A549 (cell line): ENCODE data around the gene ABCG5. TPM values are rescaled to one million over a fixed set of nuclear protein-coding genes. Genes with fewer than 3 reads are reported as not detected.

ENCODE experiments used
- ATAC-seq, 2 experiments: fragments of 200-7000 bp in 1 of 2; fragments of >200 bp in 1 of 2; cut with Nextera tagmentation in 1 of 2; cut with Tn5 transposase in 1 of 2; 3 replicates each; pipeline versions ENCODE4 v1.8.0 to v1.9.1; 2018 to 2020; ENCODE audit warnings: mild to moderate bottlenecking in 1 of 2, moderate library complexity in 1 of 2
- CTCF ChIA-PET: fragments of 300-600 bp; sonication (Branson Sonifier 250); formaldehyde crosslinking; extraction: SDS; loops from one replicate; lab custom pipeline; 2021; ENCODE audit warnings: antibody characterized with exemption, inconsistent platforms; lab: Yijun Ruan, JAX
- POLR2A ChIA-PET: fragments of 350-600 bp; formaldehyde crosslinking; extraction: SDS; loops from one replicate; lab custom pipeline; 2021; ENCODE audit warnings: antibody characterized with exemption, inconsistent platforms; lab: Yijun Ruan, JAX
- DNase-seq, 2 experiments: peaks; one replicate each; pipeline versions ENCODE4 v3.0.0 to v3.0.0-alpha.2; 2011 to 2016; ENCODE audit warnings: low read depth in 1 of 2, low spot score in 1 of 2
- FAIRE-seq: peaks from 2 replicates; lab custom pipeline; 2011; peaks lifted over from hg19 to GRCh38; lab: Jason Lieb, UNC
- H3K27ac ChIP-seq, 2 experiments: fragments of >200 bp; sonication (Bioruptor Twin); formaldehyde crosslinking; 3 replicates each; pipeline ENCODE4 v1.5.1; 2016 to 2017
- H3K4me1 ChIP-seq: fragments of >200 bp; sonication (Bioruptor Twin); formaldehyde crosslinking; 3 replicates; pipeline ENCODE4 v1.6.1; 2016
- H3K4me2 ChIP-seq: fragments of >200 bp; sonication (Bioruptor Twin); formaldehyde crosslinking; 3 replicates; pipeline ENCODE4 v1.6.1; 2016
- H3K4me3 ChIP-seq: fragments of >200 bp; sonication (Bioruptor Twin); formaldehyde crosslinking; 3 replicates; pipeline ENCODE4 v1.5.1; 2016
- H3K9me3 ChIP-seq: fragments of >200 bp; sonication (Bioruptor Twin); formaldehyde crosslinking; 3 replicates; pipeline ENCODE4 v1.6.1; 2016
- ATOH8 ChIP-seq: fragments of 250-450 bp; sonication (Bioruptor Pico); IDR thresholded peaks from 2 replicates; pipeline ENCODE4 v1.5.0; 2020; ENCODE audit warnings: low read depth, mild to moderate bottlenecking, moderate library complexity
- CBX2 ChIP-seq: fragments of 200-600 bp; sonication (generic); IDR thresholded peaks from 2 replicates; pipeline ENCODE4 v1.6.1; 2016; ENCODE audit warnings: low read depth, mild to moderate bottlenecking, borderline replicate concordance
- CBX8 ChIP-seq: fragments of 200-600 bp; sonication (generic); IDR thresholded peaks from 2 replicates; pipeline ENCODE4 v1.6.1; 2016
- CHD2 ChIP-seq: fragments of 150-350 bp; IDR thresholded peaks from 2 replicates; pipeline ENCODE4 v1.6.1; 2014; ENCODE audit warnings: low read length; ENCODE audit not compliant: partially characterized antibody
- E2F6 ChIP-seq: IDR thresholded peaks from 2 replicates; pipeline ENCODE4 v1.6.1; 2012; ENCODE audit warnings: low read depth, borderline replicate concordance
- EHF ChIP-seq: fragments of 250-450 bp; sonication (Bioruptor Pico); IDR thresholded peaks from 2 replicates; pipeline ENCODE4 v1.5.0; 2020; ENCODE audit warnings: mild to moderate bottlenecking
- EHMT2 ChIP-seq: fragments of 200-600 bp; sonication (generic); IDR thresholded peaks from 2 replicates; pipeline ENCODE4 v1.6.1; 2016; ENCODE audit warnings: antibody characterized with exemption, low read depth, mild to moderate bottlenecking, moderate library complexity
- ESRRA ChIP-seq: fragments of 150-350 bp; IDR thresholded peaks from 2 replicates; pipeline ENCODE4 v1.6.1; 2014; ENCODE audit warnings: mild to moderate bottlenecking, low read length, borderline replicate concordance
- FOXS1 ChIP-seq: fragments of 250-450 bp; sonication (Bioruptor Pico); IDR thresholded peaks from 2 replicates; pipeline ENCODE4 v1.5.0; 2020; ENCODE audit warnings: mild to moderate bottlenecking, moderate library complexity
- GATA3 ChIP-seq: IDR thresholded peaks from 2 replicates; pipeline ENCODE4 v1.6.1; 2012; ENCODE audit warnings: borderline replicate concordance
- HDAC2 ChIP-seq: fragments of 200-600 bp; sonication (generic); IDR thresholded peaks from 2 replicates; pipeline ENCODE4 v1.6.1; 2016
- JUN ChIP-seq, 2 experiments: fragments of >200 bp; sonication (Bioruptor Twin); formaldehyde crosslinking; IDR thresholded peaks; 2 replicates in 1 of 2; 3 replicates in 1 of 2; pipeline ENCODE4 v1.6.1; 2016 to 2017
- KDM5A ChIP-seq: fragments of 200-600 bp; sonication (generic); IDR thresholded peaks from 2 replicates; pipeline ENCODE4 v1.6.1; 2016; ENCODE audit warnings: antibody characterized with exemption, mild to moderate bottlenecking
- MAFK ChIP-seq: fragments of 450-650 bp; IDR thresholded peaks from 2 replicates; pipeline ENCODE4 v1.6.1; 2014; ENCODE audit not compliant: partially characterized antibody
- MYC ChIP-seq: IDR thresholded peaks from 2 replicates; pipeline ENCODE4 v1.6.1; 2012; ENCODE audit warnings: mild to moderate bottlenecking, inconsistent platforms, low read length, improper control_type of control experiment, borderline replicate concordance
- NFE2L2 ChIP-seq: fragments of 150-350 bp; conservative IDR thresholded peaks from 2 replicates; pipeline ENCODE4 v1.6.1; 2014; ENCODE audit warnings: low read length
- POLR2A ChIP-seq: IDR thresholded peaks from 2 replicates; pipeline ENCODE4 v1.6.1; 2012; ENCODE audit warnings: mild to moderate bottlenecking, low read length
- POLR2AphosphoS2 ChIP-seq: conservative IDR thresholded peaks from 2 replicates; pipeline ENCODE4 v1.6.1; 2012; ENCODE audit warnings: low read length, improper control_type of control experiment, inconsistent platforms
- RFX5 ChIP-seq: fragments of 450-650 bp; IDR thresholded peaks from 2 replicates; pipeline ENCODE4 v1.7.1; 2014; ENCODE audit warnings: antibody characterized with exemption, mild to moderate bottlenecking, moderate library complexity
- SMC3 ChIP-seq: fragments of >200 bp; sonication (Bioruptor Twin); formaldehyde crosslinking; IDR thresholded peaks from 3 replicates; pipeline ENCODE4 v1.6.1; 2018; ENCODE audit warnings: inconsistent platforms
- SREBF2 ChIP-seq: fragments of 450-650 bp; IDR thresholded peaks from 2 replicates; pipeline ENCODE4 v1.6.1; 2014; ENCODE audit warnings: mild to moderate bottlenecking, moderate library complexity
- TFCP2L1 ChIP-seq: fragments of 250-450 bp; sonication (Bioruptor Pico); IDR thresholded peaks from 2 replicates; pipeline ENCODE4 v1.5.0; 2021; ENCODE audit warnings: mild to moderate bottlenecking
- TP53 ChIP-seq: fragments of 250-450 bp; sonication (Bioruptor Pico); IDR thresholded peaks from 2 replicates; pipeline ENCODE4 v1.5.0; 2021; ENCODE audit warnings: mild to moderate bottlenecking, moderate library complexity
- ZC3H11A ChIP-seq: fragments of 450-650 bp; IDR thresholded peaks from 2 replicates; pipeline ENCODE4 v1.6.1; 2014; ENCODE audit warnings: antibody characterized with exemption, mild to moderate bottlenecking
- WGBS: methylation state at CpG from one replicate; pipeline ENCODE4 v1.1.6; 2017; ENCODE audit errors: missing lambda C conversion rate; 5-methylcytosine and 5-hydroxymethylcytosine counted together
- polyA plus RNA-seq, 4 experiments: library from polyadenylated mRNA; depleted of rRNA in 3 of 4; stranded (reverse); fragments of >200 nt; fragmentation: RNase III in 1 of 4; extraction: RNeasy Plus Mini Kit Qiagen cat#74134 plus additional on column Dnase treatment in 1 of 4; gene quantifications; 2 replicates in 3 of 4; 3 replicates in 1 of 4; pipeline ENCODE4 v1.2.3, GENCODE V29; 2011 to 2017
- TF ChIP-seq, protein P1 (sequence below): IDR thresholded peaks from 2 replicates; pipeline ENCODE4 v1.6.1; 2012
- TF ChIP-seq, protein P2 (sequence below): fragments of >200 bp; sonication (Bioruptor Twin); formaldehyde crosslinking; IDR thresholded peaks from 2 replicates; pipeline ENCODE4 v1.6.1; 2016
- TF ChIP-seq, protein P3 (sequence below): fragments of 200-600 bp; sonication (generic); IDR thresholded peaks from 2 replicates; pipeline ENCODE4 v1.6.1; 2016; ENCODE audit warnings: antibody characterized with exemption, mild to moderate bottlenecking, moderate library complexity
- TF ChIP-seq, protein P4 (sequence below): IDR thresholded peaks from 2 replicates; pipeline ENCODE4 v1.6.1; 2012
- TF ChIP-seq, protein P5 (sequence below): fragments of 250-450 bp; sonication (Bioruptor Pico); IDR thresholded peaks from 2 replicates; pipeline ENCODE4 v1.5.0; 2021; ENCODE audit warnings: mild to moderate bottlenecking, moderate library complexity, borderline replicate concordance

The ABCG5 gene
- polyA plus RNA-seq, 2 of the 4 experiments (the other 2 are of a cell fraction) = not detected

DNA sequence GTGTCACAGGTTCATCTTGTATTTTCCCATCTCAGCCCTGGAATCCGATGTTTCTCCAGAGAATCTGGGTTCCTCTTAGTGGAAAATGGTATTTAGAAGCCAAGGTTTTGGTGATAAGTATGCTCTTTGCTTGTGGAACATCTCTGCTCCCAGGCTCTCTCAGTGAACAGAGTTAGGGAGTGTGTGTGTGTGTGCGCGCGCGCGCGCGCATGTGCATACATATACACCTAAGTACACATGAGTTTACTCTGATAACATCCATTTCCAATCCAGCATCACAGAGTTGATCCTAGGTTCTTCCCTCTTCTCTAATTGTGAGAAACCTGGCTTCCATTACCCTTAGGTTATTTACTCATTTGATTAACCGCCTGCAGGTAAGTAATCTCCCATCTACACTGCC is 41.8 kb upstream of the ABCG5 start:
- FAIRE-seq (no peak), ATAC-seq (no peak), DNase-seq (no peak)
- 81% methylated on average over 9 of the region's 9 CpGs for WGBS
- CTCF ChIA-PET = interaction anchor here (0.9 to 1.2 kb wide), 3 partner anchors 12 to 275 kb away, joined by 3 to 4 read pairs (median 3); no protein-coding TSS in a partner anchor
- no peaks in the 10 kb centered on the region for H3K9me3 ChIP-seq
- H3K27ac ChIP-seq = no peak overlapping the region
- TF ChIP-seq POLR2AphosphoS2 = no peak
- no peak for TF ChIP-seq EHMT2
- no peak for TF ChIP-seq CBX2
- no peak for TF ChIP-seq SMC3
- no peak for TF ChIP-seq ZC3H11A
- TF ChIP-seq KDM5A = no peak
- TF ChIP-seq, protein P1, sequence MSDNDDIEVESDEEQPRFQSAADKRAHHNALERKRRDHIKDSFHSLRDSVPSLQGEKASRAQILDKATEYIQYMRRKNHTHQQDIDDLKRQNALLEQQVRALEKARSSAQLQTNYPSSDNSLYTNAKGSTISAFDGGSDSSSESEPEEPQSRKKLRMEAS = no peak
- TF ChIP-seq MAFK = no peak
- no peak for TF ChIP-seq GATA3
- no peak for TF ChIP-seq ATOH8 (CRISPR knock-in tag)
- TF ChIP-seq, protein P2, sequence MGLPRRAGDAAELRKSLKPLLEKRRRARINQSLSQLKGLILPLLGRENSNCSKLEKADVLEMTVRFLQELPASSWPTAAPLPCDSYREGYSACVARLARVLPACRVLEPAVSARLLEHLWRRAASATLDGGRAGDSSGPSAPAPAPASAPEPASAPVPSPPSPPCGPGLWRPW = no peak
- no peak for TF ChIP-seq E2F6
- no peak for TF ChIP-seq CHD2
- no peak for TF ChIP-seq FOXS1
- TF ChIP-seq JUN (IDR thresholded peaks at IDR 0.05) = no peak
- no peak overlapping the region for H3K4me2 ChIP-seq
- peaks cover 16% of the 10 kb centered on the region for H3K4me1 ChIP-seq
- POLR2A ChIA-PET = no interaction called here
- no peak overlapping the region for H3K4me3 ChIP-seq

DNA sequence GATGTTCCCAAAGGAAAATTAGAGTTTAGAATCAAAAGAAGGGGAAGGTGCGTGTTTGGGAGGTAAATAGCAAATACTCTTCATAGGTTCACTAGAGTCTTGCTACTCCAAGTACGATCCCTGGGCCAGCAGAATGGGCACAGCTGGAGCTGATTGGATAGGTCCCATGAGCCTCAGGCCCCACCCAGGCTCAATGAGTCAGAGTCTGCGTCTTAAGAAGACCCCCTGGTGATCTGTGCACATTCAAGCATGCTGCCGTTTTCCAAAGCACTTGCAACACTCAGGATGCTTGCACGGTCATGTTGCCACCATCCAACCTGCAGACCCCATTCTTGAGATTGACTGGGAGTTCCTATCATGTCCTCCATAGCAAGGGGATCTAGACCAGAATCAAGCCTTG is 40.6 kb upstream of the ABCG5 start:
- H3K9me3 ChIP-seq = no peaks in the 10 kb centered on the region
- ATAC-seq (peak; percentile 2 to 12; a peak in 3 of 6 replicates), FAIRE-seq (no peak), DNase-seq (peak in 1 of 2 experiments; percentile 40)
- ChIA-PET POLR2A (no interaction called here), CTCF (interaction anchor here (0.6 kb wide), 1 partner anchor 596 kb away, joined by 3 read pairs; no protein-coding TSS in a partner anchor)
- WGBS = 49% methylated on average over 5 of the region's 5 CpGs
- TF ChIP-seq ESRRA (no peak), MYC (no peak), POLR2A (no peak), HDAC2 (no peak), RFX5 (no peak), NFE2L2 (no peak), SREBF2 (no peak), CBX8 (no peak), TFCP2L1 (CRISPR knock-in tag) (no peak), EHF (CRISPR knock-in tag) (no peak), MAFK (no peak), CBX2 (no peak), TP53 (CRISPR knock-in tag) (no peak)
- TF ChIP-seq, protein P3, sequence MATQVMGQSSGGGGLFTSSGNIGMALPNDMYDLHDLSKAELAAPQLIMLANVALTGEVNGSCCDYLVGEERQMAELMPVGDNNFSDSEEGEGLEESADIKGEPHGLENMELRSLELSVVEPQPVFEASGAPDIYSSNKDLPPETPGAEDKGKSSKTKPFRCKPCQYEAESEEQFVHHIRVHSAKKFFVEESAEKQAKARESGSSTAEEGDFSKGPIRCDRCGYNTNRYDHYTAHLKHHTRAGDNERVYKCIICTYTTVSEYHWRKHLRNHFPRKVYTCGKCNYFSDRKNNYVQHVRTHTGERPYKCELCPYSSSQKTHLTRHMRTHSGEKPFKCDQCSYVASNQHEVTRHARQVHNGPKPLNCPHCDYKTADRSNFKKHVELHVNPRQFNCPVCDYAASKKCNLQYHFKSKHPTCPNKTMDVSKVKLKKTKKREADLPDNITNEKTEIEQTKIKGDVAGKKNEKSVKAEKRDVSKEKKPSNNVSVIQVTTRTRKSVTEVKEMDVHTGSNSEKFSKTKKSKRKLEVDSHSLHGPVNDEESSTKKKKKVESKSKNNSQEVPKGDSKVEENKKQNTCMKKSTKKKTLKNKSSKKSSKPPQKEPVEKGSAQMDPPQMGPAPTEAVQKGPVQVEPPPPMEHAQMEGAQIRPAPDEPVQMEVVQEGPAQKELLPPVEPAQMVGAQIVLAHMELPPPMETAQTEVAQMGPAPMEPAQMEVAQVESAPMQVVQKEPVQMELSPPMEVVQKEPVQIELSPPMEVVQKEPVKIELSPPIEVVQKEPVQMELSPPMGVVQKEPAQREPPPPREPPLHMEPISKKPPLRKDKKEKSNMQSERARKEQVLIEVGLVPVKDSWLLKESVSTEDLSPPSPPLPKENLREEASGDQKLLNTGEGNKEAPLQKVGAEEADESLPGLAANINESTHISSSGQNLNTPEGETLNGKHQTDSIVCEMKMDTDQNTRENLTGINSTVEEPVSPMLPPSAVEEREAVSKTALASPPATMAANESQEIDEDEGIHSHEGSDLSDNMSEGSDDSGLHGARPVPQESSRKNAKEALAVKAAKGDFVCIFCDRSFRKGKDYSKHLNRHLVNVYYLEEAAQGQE = no peak
- TF ChIP-seq, protein P4, sequence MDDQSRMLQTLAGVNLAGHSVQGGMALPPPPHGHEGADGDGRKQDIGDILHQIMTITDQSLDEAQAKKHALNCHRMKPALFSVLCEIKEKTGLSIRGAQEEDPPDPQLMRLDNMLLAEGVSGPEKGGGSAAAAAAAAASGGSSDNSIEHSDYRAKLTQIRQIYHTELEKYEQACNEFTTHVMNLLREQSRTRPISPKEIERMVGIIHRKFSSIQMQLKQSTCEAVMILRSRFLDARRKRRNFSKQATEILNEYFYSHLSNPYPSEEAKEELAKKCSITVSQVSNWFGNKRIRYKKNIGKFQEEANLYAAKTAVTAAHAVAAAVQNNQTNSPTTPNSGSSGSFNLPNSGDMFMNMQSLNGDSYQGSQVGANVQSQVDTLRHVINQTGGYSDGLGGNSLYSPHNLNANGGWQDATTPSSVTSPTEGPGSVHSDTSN = no peak
- TF ChIP-seq, protein P1 = no peak
- TF ChIP-seq, protein P5, sequence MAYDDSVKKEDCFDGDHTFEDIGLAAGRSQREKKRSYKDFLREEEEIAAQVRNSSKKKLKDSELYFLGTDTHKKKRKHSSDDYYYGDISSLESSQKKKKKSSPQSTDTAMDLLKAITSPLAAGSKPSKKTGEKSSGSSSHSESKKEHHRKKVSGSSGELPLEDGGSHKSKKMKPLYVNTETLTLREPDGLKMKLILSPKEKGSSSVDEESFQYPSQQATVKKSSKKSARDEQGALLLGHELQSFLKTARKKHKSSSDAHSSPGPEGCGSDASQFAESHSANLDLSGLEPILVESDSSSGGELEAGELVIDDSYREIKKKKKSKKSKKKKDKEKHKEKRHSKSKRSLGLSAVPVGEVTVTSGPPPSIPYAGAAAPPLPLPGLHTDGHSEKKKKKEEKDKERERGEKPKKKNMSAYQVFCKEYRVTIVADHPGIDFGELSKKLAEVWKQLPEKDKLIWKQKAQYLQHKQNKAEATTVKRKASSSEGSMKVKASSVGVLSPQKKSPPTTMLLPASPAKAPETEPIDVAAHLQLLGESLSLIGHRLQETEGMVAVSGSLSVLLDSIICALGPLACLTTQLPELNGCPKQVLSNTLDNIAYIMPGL = no peak
- H3K4me3 ChIP-seq = no peak overlapping the region
- peaks cover 16% of the 10 kb centered on the region for H3K4me1 ChIP-seq
- H3K4me2 ChIP-seq = no peak overlapping the region
- no peak overlapping the region for H3K27ac ChIP-seq
